ENCODE results near the gene CBX3. TPM values are rescaled to one million over a fixed set of nuclear protein-coding genes. Genes with fewer than 3 reads are reported as not detected.
"Not testable (repeated sequence)": the region's sequence is repeated elsewhere in the genome, so short reads cannot be mapped to it uniquely, and the experiment has no call there.

The CBX3 gene
- total RNA-seq, 2 experiments from 2014 or later: 173 to 300 TPM

DNA sequence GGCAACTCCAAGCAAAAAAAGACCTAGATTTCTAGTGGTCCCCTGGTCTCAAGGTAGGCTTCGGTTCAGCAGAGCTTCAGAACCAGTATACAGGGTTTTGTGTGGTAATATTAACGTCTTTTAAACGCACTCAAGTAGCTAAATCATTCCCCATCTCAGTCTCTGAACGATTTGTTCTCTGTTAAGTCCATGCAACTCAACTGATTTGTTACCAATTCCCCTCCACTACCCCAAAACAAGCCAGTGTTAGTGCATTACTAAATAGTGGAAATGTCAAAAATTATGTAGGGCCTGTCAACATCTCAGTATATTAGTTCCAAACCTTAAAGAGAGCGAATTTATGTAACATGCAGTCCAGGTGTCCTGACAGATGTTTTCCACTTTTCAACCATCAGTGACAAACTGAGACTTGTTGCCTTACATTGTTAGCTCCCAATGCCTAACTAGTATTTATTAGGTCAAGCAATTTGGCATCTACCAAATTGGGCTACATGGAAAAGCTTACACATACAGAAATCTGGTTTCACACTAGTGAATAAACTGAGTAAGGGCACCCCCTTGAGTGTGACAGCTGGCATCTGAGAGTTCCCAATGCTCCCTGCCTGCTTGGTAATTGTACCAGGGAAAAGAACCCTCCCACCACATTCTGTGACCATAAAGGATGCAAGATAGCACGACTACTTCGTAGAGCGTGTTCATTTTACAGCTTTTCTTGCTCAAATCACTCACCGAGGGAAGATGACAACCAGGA, 13.2 kb upstream of the CBX3 start:
- intact Hi-C loops (cut with DNase I, micrococcal nuclease): loop anchor here (1.0 to 5.0 kb wide), 4 partner anchors 8 to 296 kb away; no protein-coding TSS in a partner anchor
- Mint-ChIP-seq H3K27me3 (no peaks in the 10 kb centered on the region), H3K4me3 (no peak overlapping the region), H3K9me3 (ENCODE audit: low read depth) (no peaks in the 10 kb centered on the region), H3K27ac (peak overlapping the region; percentile 77), H3K4me1 (peaks cover 76% of the 10 kb centered on the region), H3K36me3 (ENCODE audit: low read depth) (peaks cover 84% of the 10 kb centered on the region)
- ATAC-seq (peak; percentile 12), DNase-seq (no peak)
- CTCF ChIA-PET: interaction anchor here (0.6 to 3.8 kb wide), 14 partner anchors 8 to 296 kb away, joined by 3 to 30 read pairs (median 6); partner anchors contain the start of gene NFE2L3
- POLR2A ChIA-PET: interaction anchor here (0.6 to 3.4 kb wide), 15 partner anchors 9 to 106 kb away, joined by 3 to 68 read pairs (median 7); partner anchors contain the start of genes CBX3, HNRNPA2B1 and NFE2L3

DNA sequence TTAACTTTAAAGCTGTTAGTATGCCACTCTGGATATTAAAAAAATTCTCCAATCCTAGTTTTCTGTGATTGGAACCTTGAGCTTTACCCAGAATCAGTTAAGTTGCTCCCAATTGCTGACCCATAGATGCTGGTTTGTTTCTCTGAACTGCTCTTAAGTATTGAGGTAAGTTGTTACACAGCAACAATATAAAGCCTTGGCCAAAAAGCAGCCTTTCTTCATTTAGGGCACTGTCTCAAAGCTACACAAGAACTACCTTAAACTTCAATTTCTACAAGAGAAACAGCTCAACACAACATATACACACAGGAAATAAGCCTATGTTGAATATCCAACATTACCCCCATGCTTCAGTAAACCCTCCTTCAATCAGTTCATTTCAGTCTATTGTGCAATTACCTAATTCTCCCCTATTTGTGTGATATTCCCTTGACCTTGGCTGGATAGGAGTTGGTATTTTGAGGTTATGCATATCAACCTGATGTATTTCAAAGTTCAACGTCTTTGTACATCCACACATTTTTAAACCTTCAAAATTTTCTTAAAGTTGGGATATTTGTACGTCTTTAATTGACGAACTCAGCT, 12.5 kb upstream of the CBX3 start:
- ATAC-seq (peak; percentile 3), DNase-seq (no peak)
- intact Hi-C loops (cut with DNase I, micrococcal nuclease): loop anchor here (1.0 to 5.0 kb wide), 4 partner anchors 7 to 297 kb away; no protein-coding TSS in a partner anchor
- peak overlapping the region; percentile 77 for H3K27ac Mint-ChIP-seq
- peaks cover 80% of the 10 kb centered on the region for H3K4me1 Mint-ChIP-seq
- ChIA-PET CTCF (interaction anchor here (0.6 to 3.8 kb wide), 13 partner anchors 9 to 296 kb away, joined by 3 to 30 read pairs (median 5); no protein-coding TSS in a partner anchor), POLR2A (interaction anchor here (0.5 to 3.4 kb wide), 14 partner anchors 9 to 170 kb away, joined by 3 to 68 read pairs (median 12); partner anchors contain the start of genes CBX3, HNRNPA2B1 and NFE2L3)
- no peaks in the 10 kb centered on the region for H3K9me3 Mint-ChIP-seq (ENCODE audit: low read depth)
- H3K4me3 Mint-ChIP-seq: peak overlapping the region; percentile 18
- H3K36me3 Mint-ChIP-seq (ENCODE audit: low read depth): peaks cover 85% of the 10 kb centered on the region
- no peaks in the 10 kb centered on the region for H3K27me3 Mint-ChIP-seq

DNA sequence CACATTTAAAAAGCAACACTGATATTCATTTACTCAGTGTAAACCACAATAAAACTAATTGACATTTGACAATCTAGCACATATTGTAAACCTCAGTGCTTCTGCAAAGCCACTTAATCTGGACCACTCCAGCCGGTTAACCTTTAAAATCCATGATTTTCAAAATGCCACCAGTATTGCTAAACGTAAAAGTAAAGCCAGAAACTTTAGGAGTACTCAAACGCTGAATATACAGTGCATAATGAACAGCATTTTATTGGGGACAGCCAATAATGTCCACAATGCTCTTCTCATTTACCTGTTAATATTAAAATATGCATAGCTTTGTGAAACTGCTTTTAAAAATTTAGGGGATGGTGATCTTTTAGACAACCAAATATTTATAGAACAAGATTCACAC, 11.8 kb upstream of the CBX3 start:
- H3K27me3 Mint-ChIP-seq: no peaks in the 10 kb centered on the region
- H3K36me3 Mint-ChIP-seq (ENCODE audit: low read depth): peaks cover 85% of the 10 kb centered on the region
- ChIA-PET POLR2A (interaction anchor here (0.5 to 3.4 kb wide), 8 partner anchors 9 to 169 kb away, joined by 5 to 68 read pairs (median 19); partner anchors contain the start of genes HNRNPA2B1 and NFE2L3), CTCF (interaction anchor here (1.0 to 3.8 kb wide), 8 partner anchors 8 to 297 kb away, joined by 3 to 30 read pairs (median 6); no protein-coding TSS in a partner anchor)
- H3K27ac Mint-ChIP-seq: peak overlapping the region; percentile 77
- intact Hi-C loops (cut with DNase I, micrococcal nuclease): loop anchor here (2.0 to 5.0 kb wide), 2 partner anchors 99 to 297 kb away; no protein-coding TSS in a partner anchor
- DNase-seq: no peak
- peaks cover 87% of the 10 kb centered on the region for H3K4me1 Mint-ChIP-seq
- ATAC-seq: no peak
- H3K9me3 Mint-ChIP-seq (ENCODE audit: low read depth): no peaks in the 10 kb centered on the region
- H3K4me3 Mint-ChIP-seq: peak overlapping the region; percentile 18

- Mint-ChIP-seq H3K36me3 (ENCODE audit: low read depth) (peaks cover 84% of the 10 kb centered on the region), H3K4me1 (peaks cover 86% of the 10 kb centered on the region), H3K27me3 (no peaks in the 10 kb centered on the region), H3K27ac (peak overlapping the region; percentile 52), H3K9me3 (ENCODE audit: low read depth) (no peaks in the 10 kb centered on the region), H3K4me3 (no peak overlapping the region)
- ChIA-PET CTCF (interaction anchor here (2.5 to 3.8 kb wide), 3 partner anchors 98 to 100 kb away, joined by 9 to 30 read pairs (median 21); no protein-coding TSS in a partner anchor), POLR2A (interaction anchor here (1.8 to 3.4 kb wide), 4 partner anchors 8 to 98 kb away, joined by 10 to 68 read pairs (median 18); partner anchors contain the start of genes CBX3, HNRNPA2B1 and NFE2L3)
- intact Hi-C loops (cut with DNase I, micrococcal nuclease): no loop called here
- ATAC-seq: no peak
- DNase-seq: no peak
These were observed 11.1 kb upstream of the CBX3 start for GRCh38 chr7:26190417-26190869.

DNA sequence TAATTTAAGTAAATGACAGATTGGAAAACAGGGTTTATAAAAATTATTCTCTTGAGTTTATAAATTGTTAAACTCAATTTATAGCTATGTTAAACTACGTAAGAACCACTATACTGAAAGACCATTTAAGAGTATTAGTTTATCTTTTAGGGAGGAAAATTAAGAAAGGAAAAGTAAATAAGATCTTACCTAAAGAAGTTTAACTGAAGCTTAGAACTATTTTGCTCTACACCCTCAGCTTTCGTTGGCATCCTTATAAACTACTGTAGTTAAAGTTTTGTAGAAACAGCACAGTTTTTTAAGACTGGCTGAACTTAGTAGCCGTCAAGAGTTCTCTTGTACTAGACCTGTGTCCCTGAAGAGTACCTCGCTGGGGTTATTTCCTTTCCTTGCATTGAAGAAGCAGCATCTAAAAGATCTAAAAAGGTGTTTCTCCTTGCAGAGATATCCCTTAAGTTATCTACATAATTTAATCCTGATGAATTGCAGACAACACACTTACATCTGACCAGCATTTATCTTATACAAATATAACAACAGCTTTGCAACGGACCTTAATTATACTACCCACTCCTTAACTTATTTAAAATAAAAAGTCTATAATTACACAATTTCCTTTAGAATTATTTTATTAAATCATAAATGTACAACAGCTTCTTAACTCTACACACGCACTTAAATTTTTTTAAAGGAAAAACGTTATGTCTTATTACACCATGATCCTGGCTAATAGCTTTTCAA, 10.1 kb upstream of the CBX3 start:
- Mint-ChIP-seq H3K27ac (peak overlapping the region; percentile 88), H3K9me3 (ENCODE audit: low read depth) (no peaks in the 10 kb centered on the region), H3K4me3 (peak overlapping the region; percentile 33), H3K27me3 (no peaks in the 10 kb centered on the region), H3K36me3 (ENCODE audit: low read depth) (peaks cover 86% of the 10 kb centered on the region), H3K4me1 (peaks cover 87% of the 10 kb centered on the region)
- intact Hi-C loops (cut with DNase I, micrococcal nuclease): no loop called here
- CTCF ChIA-PET: interaction anchor here (0.7 to 3.0 kb wide), 10 partner anchors 8 to 299 kb away, joined by 3 to 21 read pairs (median 4); no protein-coding TSS in a partner anchor
- POLR2A ChIA-PET: interaction anchor here (0.8 to 2.8 kb wide), 6 partner anchors 10 to 186 kb away, joined by 5 to 19 read pairs (median 8); partner anchors contain the start of genes CBX3, HNRNPA2B1 and NFE2L3
- ATAC-seq (no peak), DNase-seq (no peak)

GRCh38 chr7:26191974-26192479, 9.5 kb upstream of the CBX3 start:
- Mint-ChIP-seq H3K27ac (peak overlapping the region; percentile 88), H3K36me3 (ENCODE audit: low read depth) (peaks cover 86% of the 10 kb centered on the region), H3K9me3 (ENCODE audit: low read depth) (no peaks in the 10 kb centered on the region), H3K27me3 (no peaks in the 10 kb centered on the region), H3K4me1 (peaks cover 87% of the 10 kb centered on the region), H3K4me3 (peak overlapping the region; percentile 32)
- ATAC-seq: no peak
- CTCF ChIA-PET: interaction anchor here (0.6 to 3.0 kb wide), 12 partner anchors 8 to 299 kb away, joined by 3 to 21 read pairs (median 4); no protein-coding TSS in a partner anchor
- POLR2A ChIA-PET: interaction anchor here (0.6 to 2.8 kb wide), 12 partner anchors 9 to 299 kb away, joined by 3 to 19 read pairs (median 6); partner anchors contain the start of genes CBX3, HNRNPA2B1 and NFE2L3
- no peak for DNase-seq
- intact Hi-C loops (cut with DNase I, micrococcal nuclease): no loop called here

DNA sequence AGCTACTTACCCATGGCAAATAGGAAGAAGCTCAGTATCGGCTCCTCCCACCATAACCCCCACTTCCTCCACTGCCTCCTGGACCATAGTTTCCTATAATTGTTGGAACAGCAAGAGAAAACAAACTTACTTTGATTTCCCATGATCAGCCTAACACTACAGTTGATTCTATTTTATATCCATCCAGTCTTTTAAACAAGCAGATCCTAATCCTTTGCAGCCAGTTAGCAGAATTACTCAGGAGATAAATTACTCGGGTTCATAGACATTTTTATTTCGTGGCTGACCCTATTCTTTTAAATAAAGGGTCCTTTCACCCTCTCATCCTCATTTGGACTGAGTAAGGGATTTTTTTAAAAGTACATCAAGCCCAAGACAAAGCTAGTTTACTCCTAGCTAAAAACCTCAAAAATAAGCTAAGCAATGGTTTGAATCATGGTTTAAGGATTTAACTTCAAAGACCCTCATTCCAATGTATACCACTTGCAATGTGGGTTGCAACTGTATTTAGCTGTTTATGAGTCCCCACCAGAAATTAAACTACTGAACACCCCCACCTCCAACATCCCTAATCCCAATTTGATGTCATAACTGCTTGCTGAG, 9.0 kb upstream of the CBX3 start:
- CTCF ChIA-PET: interaction anchor here (0.6 to 3.0 kb wide), 10 partner anchors 12 to 300 kb away, joined by 3 to 21 read pairs (median 4); no protein-coding TSS in a partner anchor
- DNase-seq: no peak
- H3K36me3 Mint-ChIP-seq (ENCODE audit: low read depth): peaks cover 90% of the 10 kb centered on the region
- no peak for ATAC-seq
- peak overlapping the region; percentile 32 for H3K4me3 Mint-ChIP-seq
- intact Hi-C loops (cut with DNase I, micrococcal nuclease): no loop called here
- H3K27ac Mint-ChIP-seq: peak overlapping the region; percentile 88
- POLR2A ChIA-PET: interaction anchor here (0.6 to 2.8 kb wide), 13 partner anchors 9 to 300 kb away, joined by 3 to 19 read pairs (median 7); partner anchors contain the start of genes CBX3, HNRNPA2B1 and NFE2L3
- no peaks in the 10 kb centered on the region for H3K27me3 Mint-ChIP-seq
- H3K9me3 Mint-ChIP-seq (ENCODE audit: low read depth): no peaks in the 10 kb centered on the region
- H3K4me1 Mint-ChIP-seq: peaks cover 85% of the 10 kb centered on the region

GRCh38 chr7:26193432-26194207, 7.9 kb upstream of the CBX3 start:
- H3K4me1 Mint-ChIP-seq: peaks cover 76% of the 10 kb centered on the region
- CTCF ChIA-PET: interaction anchor here (0.5 to 3.0 kb wide), 6 partner anchors 13 to 1641 kb away, joined by 3 to 21 read pairs (median 3); partner anchors contain the start of gene NFE2L3
- H3K36me3 Mint-ChIP-seq (ENCODE audit: low read depth): peaks cover 93% of the 10 kb centered on the region
- intact Hi-C loops (cut with DNase I, micrococcal nuclease): no loop called here
- no peaks in the 10 kb centered on the region for H3K27me3 Mint-ChIP-seq
- no peaks in the 10 kb centered on the region for H3K9me3 Mint-ChIP-seq (ENCODE audit: low read depth)
- ATAC-seq: no peak
- POLR2A ChIA-PET: interaction anchor here (0.5 to 2.7 kb wide), 8 partner anchors 36 to 115 kb away, joined by 3 to 14 read pairs (median 5); partner anchors contain the start of gene NFE2L3
- no peak for DNase-seq
- H3K4me3 Mint-ChIP-seq: peak overlapping the region; percentile 100
- H3K27ac Mint-ChIP-seq: peak overlapping the region; percentile 88

- POLR2A ChIA-PET: interaction anchor here (0.6 to 2.7 kb wide), 6 partner anchors 8 to 176 kb away, joined by 3 to 14 read pairs (median 4); partner anchors contain the start of gene NFE2L3
- DNase-seq; H3K27me3 Mint-ChIP-seq; intact Hi-C loops (cut with DNase I, micrococcal nuclease); ATAC-seq; CTCF ChIA-PET; H3K9me3 Mint-ChIP-seq (ENCODE audit: low read depth): not testable (repeated sequence)
- H3K27ac Mint-ChIP-seq: peak overlapping the region; percentile 88
- peak overlapping the region; percentile 100 for H3K4me3 Mint-ChIP-seq
- H3K36me3 Mint-ChIP-seq (ENCODE audit: low read depth): peaks cover 94% of the 10 kb centered on the region
- H3K4me1 Mint-ChIP-seq: peaks cover 67% of the 10 kb centered on the region
These were observed 6.8 kb upstream of the CBX3 start for GRCh38 chr7:26194764-26195163.

Measured in activated CD4-positive, alpha-beta T cell treated with anti-CD3 and anti-CD28 coated beads for 36 hours (primary cell).